Panc1 (cell line): Measurements from ENCODE around the gene SNX3. TPM values are rescaled to one million over a fixed set of nuclear protein-coding genes. Genes with fewer than 3 reads are reported as not detected.

Experiments
- ATAC-seq: fragments of 200-7000 bp; cut with Tn5 transposase; 2 replicates; pipeline ENCODE4 v1.9.1; 2020; ENCODE audit warnings: mild to moderate bottlenecking, moderate library complexity
- BruUV-seq: library from RNA; stranded (reverse); fragments of 400-500 nt; replicated peaks from 2 replicates; lab custom pipeline; 2021; lab: Mats Ljungman, UMichigan
- CTCF ChIA-PET: fragments of 300-600 bp; sonication (Branson Sonifier 250); formaldehyde crosslinking; loops from one replicate; lab custom pipeline; 2022; ENCODE audit warnings: antibody characterized with exemption; lab: Charles Lee
- POLR2A ChIA-PET: fragments of 300-600 bp; sonication (Branson Sonifier 250); formaldehyde crosslinking; loops from one replicate; lab custom pipeline; 2022; ENCODE audit warnings: antibody characterized with exemption; lab: Charles Lee
- DNase-seq: peaks from one replicate; pipeline ENCODE4 v3.0.0-alpha.2; 2010; ENCODE audit warnings: low read depth, low spot score
- H3K27ac ChIP-seq: 2 replicates; pipeline ENCODE4 v1.5.1; 2011; ENCODE audit warnings: mild to moderate bottlenecking, low read length, inconsistent platforms
- H3K27me3 ChIP-seq: fragments of 200-500 bp; sonication (Bioruptor generic); 2 replicates; pipeline ENCODE4 v1.6.0; 2014; ENCODE audit warnings: low read length, inconsistent platforms; ENCODE audit not compliant: control insufficient read depth, insufficient read depth
- H3K36me3 ChIP-seq: fragments of 200-500 bp; sonication (Bioruptor generic); 2 replicates; pipeline ENCODE4 v1.5.1; 2014; ENCODE audit warnings: inconsistent platforms, mild to moderate bottlenecking, low read length, moderate library complexity; ENCODE audit not compliant: control insufficient read depth, insufficient read depth
- H3K4me1 ChIP-seq: 2 replicates; pipeline ENCODE4 v1.5.1; 2011; ENCODE audit warnings: inconsistent platforms, mild to moderate bottlenecking, low read length, moderate library complexity; ENCODE audit not compliant: control insufficient read depth, insufficient read depth
- H3K4me3 ChIP-seq, 2 experiments: 2 replicates each; pipeline ENCODE4 v1.5.1; 2011 to 2012; ENCODE audit warnings: low read depth in 2 of 2, low read length in 2 of 2, mild to moderate bottlenecking in 2 of 2, inconsistent platforms in 1 of 2, moderate library complexity in 1 of 2
- H3K9me3 ChIP-seq: fragments of 200-500 bp; sonication (Bioruptor generic); 2 replicates; pipeline ENCODE4 v1.5.1; 2014; ENCODE audit warnings: low read depth, mild to moderate bottlenecking, inconsistent platforms, low read length, moderate library complexity; ENCODE audit not compliant: control insufficient read depth, insufficient read depth
- CTCF ChIP-seq: fragments of 450-650 bp; IDR thresholded peaks from 2 replicates; pipeline ENCODE4 v1.5.1; 2017; ENCODE audit warnings: mild to moderate bottlenecking
- POLR2AphosphoS5 ChIP-seq: IDR thresholded peaks from 2 replicates; pipeline ENCODE4 v1.6.1; 2012; ENCODE audit warnings: mild to moderate bottlenecking, low read depth, low read length, moderate library complexity
- REST ChIP-seq, 2 experiments: IDR thresholded peaks; 2 replicates each; pipeline ENCODE4 v1.6.1; 2011 to 2012; ENCODE audit warnings: low read depth in 2 of 2, control low read depth in 1 of 2, low read length in 1 of 2, mild to moderate bottlenecking in 1 of 2, moderate library complexity in 1 of 2; ENCODE audit not compliant: insufficient read depth in 1 of 2
- SIN3A ChIP-seq: IDR thresholded peaks from 2 replicates; pipeline ENCODE4 v1.6.1; 2012; ENCODE audit warnings: low read depth, mild to moderate bottlenecking, low read length, moderate library complexity, borderline replicate concordance; ENCODE audit not compliant: insufficient read depth
- TCF7L2 ChIP-seq: IDR thresholded peaks from 2 replicates; pipeline ENCODE4 v1.6.1; 2011; ENCODE audit warnings: mild to moderate bottlenecking, low read depth, low read length, inconsistent platforms
- in situ Hi-C: cut with HindIII; loops from 2 replicates; pipeline ENCODE4 v1.10.0; 2016; ENCODE audit warnings: low sequenced_read_pairs, low pct_unique_long_range_greater_than_20kb
- intact Hi-C: fragments of 100-400 bp; cut with micrococcal nuclease; formaldehyde crosslinking; loops from one replicate; pipeline ENCODE4 v1.10.0; 2022; ENCODE audit not compliant: unreplicated experiment
- total RNA-seq: library from RNA; stranded (reverse); gene quantifications from one replicate; pipeline ENCODE4 v1.2.1, GENCODE V29; 2021; ENCODE audit not compliant: unreplicated experiment

SNX3 gene
- total RNA-seq, 1 experiment from 2014 or later, result 223 TPM

GRCh38 chr6:108222064-108222463 is 38.8 kb downstream of the SNX3 start:
- POLR2A ChIA-PET, result no interaction called here
- H3K9me3 ChIP-seq, result no peaks in the 10 kb centered on the region
- BruUV-seq, result TSS peak; percentile 14
- H3K27ac ChIP-seq, result no peak overlapping the region
- no peak for TF ChIP-seq REST (IDR thresholded peaks at IDR 0.05; ENCODE audit: insufficient read depth in 1 of 2, low read depth in 2 of 2, low read length in 1 of 2)
- no peak for TF ChIP-seq CTCF
- no peak for TF ChIP-seq TCF7L2
- TF ChIP-seq POLR2AphosphoS5, result no peak
- TF ChIP-seq SIN3A, result no peak
- CTCF ChIA-PET, result interaction anchor here (1.5 kb wide), 1 partner anchor 270 kb away, joined by 5 read pairs; no protein-coding TSS in a partner anchor
- H3K27me3 ChIP-seq, result no peaks in the 10 kb centered on the region
- H3K4me3 ChIP-seq, result no peak overlapping the region
- DNase-seq (no peak), ATAC-seq (no peak)
- no peaks in the 10 kb centered on the region for H3K4me1 ChIP-seq
- intact Hi-C loops, result no loop called here
- in situ Hi-C loops, result no loop called here
- H3K36me3 ChIP-seq, result no peaks in the 10 kb centered on the region; the same call in none of the 2 replicates

DNA sequence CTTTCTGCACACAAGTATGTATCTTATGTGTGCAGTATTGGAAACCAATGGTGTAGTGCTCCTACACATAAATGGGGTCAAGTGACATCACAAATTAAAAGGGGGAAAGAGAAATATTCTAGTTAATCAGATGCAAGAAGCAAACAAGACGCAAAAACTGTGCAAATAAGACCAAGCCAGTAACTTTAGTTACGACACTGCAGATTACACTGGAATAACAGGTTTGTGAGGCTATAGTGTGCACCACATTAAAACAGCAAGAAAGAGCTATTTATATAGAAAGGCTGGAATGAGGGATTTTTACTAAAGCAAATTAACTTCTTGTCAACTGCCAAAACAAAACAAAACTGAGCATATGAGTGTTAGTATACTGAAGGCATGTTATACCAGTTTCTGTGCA is 49.2 kb downstream of the SNX3 start:
- Histone ChIP-seq H3K27ac (no peak overlapping the region), H3K4me1 (no peaks in the 10 kb centered on the region), H3K9me3 (no peaks in the 10 kb centered on the region), H3K27me3 (no peaks in the 10 kb centered on the region), H3K36me3 (peaks cover 4% of the 10 kb centered on the region), H3K4me3 (no peak overlapping the region)
- CTCF ChIA-PET, result interaction anchor here (0.6 kb wide), 1 partner anchor 59 kb away, joined by 3 read pairs; no protein-coding TSS in a partner anchor
- intact Hi-C loops (no loop called here), in situ Hi-C loops (no loop called here)
- POLR2A ChIA-PET, result no interaction called here
- no peak for TF ChIP-seq CTCF
- BruUV-seq, result TSS peak; percentile 96
- ATAC-seq, result no peak
- DNase-seq, result no peak
